ENCODE data around the gene UQCC2.

Gene UQCC2

DNA sequence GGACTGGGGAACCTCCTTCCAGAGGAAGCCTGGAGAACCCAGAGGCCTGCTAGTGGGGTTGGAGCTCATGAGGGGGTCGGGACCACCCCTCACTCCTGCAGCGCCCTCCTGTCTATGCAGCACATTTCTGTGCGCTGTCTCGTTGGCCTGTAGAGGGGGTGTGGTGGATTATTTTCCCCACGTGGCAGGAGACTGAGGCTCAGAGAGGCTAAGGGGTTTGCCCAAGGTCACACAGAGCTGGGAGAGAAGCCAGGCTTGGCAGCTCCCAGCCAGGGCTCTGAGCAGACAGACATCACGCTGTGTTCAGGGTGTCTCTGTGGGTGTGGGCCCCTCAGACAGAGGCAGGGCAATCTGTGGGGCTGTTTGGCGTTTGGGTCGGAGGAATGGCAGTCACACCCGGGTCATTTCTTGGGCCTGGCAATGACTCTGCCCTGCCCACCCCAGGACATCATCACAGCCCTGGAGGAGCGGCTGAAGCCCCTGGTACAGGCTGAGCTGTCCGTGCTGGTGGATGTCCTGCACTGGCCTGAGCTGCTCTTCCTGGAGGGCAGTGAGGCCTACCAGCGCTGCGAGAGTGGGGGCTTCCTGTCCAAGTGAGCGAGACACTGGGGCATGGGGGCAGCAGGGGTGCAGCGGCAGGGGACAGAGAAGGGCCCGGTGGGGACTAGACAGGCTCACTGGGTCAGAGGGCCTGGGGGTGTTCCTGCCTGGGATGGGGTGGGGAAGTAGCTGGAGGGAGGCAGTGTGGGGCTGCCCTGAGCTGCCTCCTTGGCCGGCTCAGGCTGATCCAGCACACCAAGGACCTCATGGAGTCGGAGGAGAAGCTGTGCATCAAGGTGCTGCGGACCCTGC is 27.7 kb downstream of the UQCC2 start:
- DNase-seq (ENCODE audit: low read depth): no peak
- no peak for TF ChIP-seq CTCF (conservative IDR thresholded peaks at IDR 0.05; ENCODE audit: low read depth, low read length)
- H3K4me3 ChIP-seq (ENCODE audit: low read depth, low read length): no peak overlapping the region

DNA sequence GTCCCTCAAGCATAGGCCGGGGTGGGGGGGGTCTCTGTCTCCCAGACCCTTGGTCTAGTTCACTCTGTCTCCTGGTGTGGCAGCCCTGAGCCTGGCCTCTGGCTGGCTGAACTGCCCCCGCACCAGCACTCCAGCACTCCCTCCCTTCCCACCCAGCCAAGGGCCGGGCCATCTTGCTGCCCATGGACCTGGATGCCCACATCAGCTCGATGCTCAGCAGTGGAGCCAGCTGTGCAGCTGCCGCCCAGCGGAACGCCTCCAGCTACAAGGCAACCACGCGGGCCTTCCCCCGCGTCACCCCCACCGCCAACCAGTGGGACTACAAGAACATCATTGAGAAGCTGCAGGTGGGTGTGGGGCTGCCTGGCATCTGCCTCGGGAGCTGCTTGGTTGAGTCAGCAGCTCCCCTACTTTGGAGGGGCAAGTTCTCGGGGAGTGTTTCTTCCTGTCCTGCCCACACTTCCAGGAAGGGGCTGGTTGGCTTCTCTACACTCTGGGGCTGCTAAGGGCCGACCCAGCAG is 28.4 kb downstream of the UQCC2 start:
- TF ChIP-seq CTCF (conservative IDR thresholded peaks at IDR 0.05; ENCODE audit: low read depth, low read length): no peak
- no peak overlapping the region for H3K4me3 ChIP-seq (ENCODE audit: low read depth, low read length)
- DNase-seq (ENCODE audit: low read depth): no peak

- no peak for DNase-seq (ENCODE audit: low read depth)
- H3K4me3 ChIP-seq (ENCODE audit: low read depth, low read length): no peak overlapping the region
- no peak for TF ChIP-seq CTCF (conservative IDR thresholded peaks at IDR 0.05; ENCODE audit: low read depth, low read length)
Observed at GRCh38 chr6:33682341-33682740, 29.2 kb downstream of the UQCC2 start.

- DNase-seq (ENCODE audit: low read depth): no peak
- no peak overlapping the region for H3K4me3 ChIP-seq (ENCODE audit: low read depth, low read length)
- no peak for TF ChIP-seq CTCF (conservative IDR thresholded peaks at IDR 0.05; ENCODE audit: low read depth, low read length)
Observed at GRCh38 chr6:33679761-33680160, 31.7 kb downstream of the UQCC2 start.

GRCh38 chr6:33678932-33679490 is 32.5 kb downstream of the UQCC2 start:
- DNase-seq (ENCODE audit: low read depth): no peak
- TF ChIP-seq CTCF (conservative IDR thresholded peaks at IDR 0.05; ENCODE audit: low read depth, low read length): no peak
- no peak overlapping the region for H3K4me3 ChIP-seq (ENCODE audit: low read depth, low read length)

GRCh38 chr6:33678233-33678931 is 33.1 kb downstream of the UQCC2 start:
- DNase-seq (ENCODE audit: low read depth): no peak
- no peak for TF ChIP-seq CTCF (conservative IDR thresholded peaks at IDR 0.05; ENCODE audit: low read depth, low read length)
- H3K4me3 ChIP-seq (ENCODE audit: low read depth, low read length): no peak overlapping the region
